Retinal pigment epithelial cell (primary cell): ENCODE results near the gene ZPBP2.

Source experiments
- DNase-seq: peaks from one replicate; pipeline ENCODE4 v3.0.0-alpha.2; 2010; ENCODE audit warnings: low read depth
- H3K4me3 ChIP-seq: 2 replicates; pipeline ENCODE4 v1.5.1; 2011; ENCODE audit warnings: mild to moderate bottlenecking, low read length, control low read depth, moderate library complexity
- TF ChIP-seq, protein P1 (sequence below): conservative IDR thresholded peaks from 2 replicates; pipeline ENCODE4 v1.5.1; 2011; ENCODE audit warnings: low read depth, low read length, control low read depth, inconsistent platforms

ZPBP2 gene

DNA sequence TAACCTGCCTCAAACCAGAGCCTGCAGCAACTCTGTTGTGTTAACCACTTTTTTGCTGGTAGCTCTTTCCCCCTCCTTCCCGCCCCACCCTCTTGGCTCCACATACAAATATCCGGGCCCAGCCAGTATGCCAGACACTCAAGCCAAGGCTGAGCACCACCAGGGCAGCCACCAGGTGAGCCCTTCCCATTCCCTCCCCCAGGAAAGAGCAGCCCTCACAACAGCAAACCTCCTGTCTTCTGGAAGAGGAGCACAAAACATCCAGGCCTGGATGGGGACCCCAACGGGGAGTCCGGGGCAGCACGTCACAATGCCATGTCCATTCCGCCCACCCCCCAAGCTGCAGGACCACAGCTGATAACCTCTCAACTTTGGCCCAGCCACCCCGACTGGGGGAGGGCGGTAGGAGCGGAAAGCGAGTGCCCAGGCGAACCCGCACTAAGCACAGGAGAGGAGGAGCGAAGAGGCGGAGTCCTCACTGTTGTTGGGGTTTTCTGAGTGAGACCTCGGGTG is 58.6 kb downstream of the ZPBP2 start:
- TF ChIP-seq, protein P1, sequence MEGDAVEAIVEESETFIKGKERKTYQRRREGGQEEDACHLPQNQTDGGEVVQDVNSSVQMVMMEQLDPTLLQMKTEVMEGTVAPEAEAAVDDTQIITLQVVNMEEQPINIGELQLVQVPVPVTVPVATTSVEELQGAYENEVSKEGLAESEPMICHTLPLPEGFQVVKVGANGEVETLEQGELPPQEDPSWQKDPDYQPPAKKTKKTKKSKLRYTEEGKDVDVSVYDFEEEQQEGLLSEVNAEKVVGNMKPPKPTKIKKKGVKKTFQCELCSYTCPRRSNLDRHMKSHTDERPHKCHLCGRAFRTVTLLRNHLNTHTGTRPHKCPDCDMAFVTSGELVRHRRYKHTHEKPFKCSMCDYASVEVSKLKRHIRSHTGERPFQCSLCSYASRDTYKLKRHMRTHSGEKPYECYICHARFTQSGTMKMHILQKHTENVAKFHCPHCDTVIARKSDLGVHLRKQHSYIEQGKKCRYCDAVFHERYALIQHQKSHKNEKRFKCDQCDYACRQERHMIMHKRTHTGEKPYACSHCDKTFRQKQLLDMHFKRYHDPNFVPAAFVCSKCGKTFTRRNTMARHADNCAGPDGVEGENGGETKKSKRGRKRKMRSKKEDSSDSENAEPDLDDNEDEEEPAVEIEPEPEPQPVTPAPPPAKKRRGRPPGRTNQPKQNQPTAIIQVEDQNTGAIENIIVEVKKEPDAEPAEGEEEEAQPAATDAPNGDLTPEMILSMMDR: no peak
- peak overlapping the region; percentile 84 for H3K4me3 ChIP-seq
- DNase-seq: no peak
